Activated naive CD4-positive, alpha-beta T cell treated with Interleukin-2 at 50 U/mL for 16 hours (primary cell): ENCODE measurements around the gene VPS36.
"Not testable (repeated sequence)": the region's sequence is repeated elsewhere in the genome, so short reads cannot be mapped to it uniquely, and the experiment has no call there.

Experiments
- DNase-seq: peaks from one replicate; pipeline ENCODE4 v3.0.0-alpha.2; 2020

Gene VPS36

GRCh38 chr13:52374389-52374788 lies 76.0 kb downstream of the VPS36 start:
- DNase-seq: no peak

GRCh38 chr13:52373277-52373676 lies 77.2 kb downstream of the VPS36 start:
- not testable (repeated sequence) for DNase-seq

- no peak for DNase-seq
Measured at GRCh38 chr13:52371736-52372247, 78.6 kb downstream of the VPS36 start.

DNA sequence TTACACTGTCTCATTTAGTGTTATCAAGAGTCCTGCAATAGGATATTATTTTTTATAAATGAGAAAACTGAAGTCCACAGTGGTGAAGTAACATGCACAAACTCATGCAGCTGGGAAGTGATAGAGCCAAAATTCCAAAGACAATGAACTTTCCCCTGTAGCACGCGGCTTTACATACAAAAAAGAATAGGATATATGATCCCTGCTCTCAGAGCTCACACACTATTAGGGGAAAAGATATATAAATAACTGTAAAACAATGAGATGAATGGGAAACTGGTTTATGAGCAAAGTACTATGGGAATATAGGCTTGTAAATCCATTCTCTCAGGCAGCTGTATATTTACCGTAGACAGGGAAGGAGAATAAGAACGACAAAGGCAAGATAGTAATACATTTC lies 84.1 kb downstream of the VPS36 start:
- DNase-seq: no peak
